Sigmoid colon (tissue), 4 donors: ENCODE measurements around the gene COPZ2.

ENCODE experiments used
- POLR2A ChIP-seq, 2 donors: fragments of 450-650 bp; IDR thresholded peaks; one replicate each; pipeline ENCODE4 v1.6.1; 2016; ENCODE audit warnings: antibody characterized with exemption in 2 of 2, mild to moderate bottlenecking in 2 of 2, moderate library complexity in 2 of 2
- POLR2AphosphoS5 ChIP-seq, 4 donors: sonication (generic); formaldehyde crosslinking; IDR thresholded peaks; one replicate each; pipeline ENCODE4 v1.6.1; 2017; ENCODE audit warnings: antibody characterized with exemption in 4 of 4
- TF ChIP-seq, protein P1 (sequence below), 4 experiments: fragments of 450-650 bp in 3 of 4; fragments of 200-600 bp in 1 of 4; IDR thresholded peaks; one replicate each; pipeline ENCODE4 v1.5.1; 2016 to 2019; ENCODE audit warnings: antibody characterized with exemption in 4 of 4, mild to moderate bottlenecking in 3 of 4, moderate library complexity in 2 of 4

DNA sequence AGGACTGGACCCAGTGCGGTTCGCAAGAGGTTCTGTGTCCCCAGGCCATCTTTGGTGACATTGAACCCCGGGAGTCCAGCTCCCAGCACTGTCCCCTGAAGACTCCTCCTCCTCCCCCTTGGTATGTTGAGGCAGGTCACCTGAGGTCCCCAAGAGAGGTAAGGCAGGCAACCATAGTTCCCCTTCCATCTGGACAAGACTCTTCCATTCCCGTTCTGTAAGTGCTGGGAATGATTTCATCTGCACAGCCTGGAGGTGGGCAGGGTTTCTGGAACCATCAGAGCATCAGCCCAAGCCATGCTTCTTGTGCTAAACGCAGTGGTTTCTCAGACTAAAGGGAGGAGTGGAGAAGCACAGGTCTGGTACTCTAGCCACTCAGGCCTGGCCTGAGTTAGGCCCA is 24.9 kb downstream of the COPZ2 start:
- TF ChIP-seq, protein P1, sequence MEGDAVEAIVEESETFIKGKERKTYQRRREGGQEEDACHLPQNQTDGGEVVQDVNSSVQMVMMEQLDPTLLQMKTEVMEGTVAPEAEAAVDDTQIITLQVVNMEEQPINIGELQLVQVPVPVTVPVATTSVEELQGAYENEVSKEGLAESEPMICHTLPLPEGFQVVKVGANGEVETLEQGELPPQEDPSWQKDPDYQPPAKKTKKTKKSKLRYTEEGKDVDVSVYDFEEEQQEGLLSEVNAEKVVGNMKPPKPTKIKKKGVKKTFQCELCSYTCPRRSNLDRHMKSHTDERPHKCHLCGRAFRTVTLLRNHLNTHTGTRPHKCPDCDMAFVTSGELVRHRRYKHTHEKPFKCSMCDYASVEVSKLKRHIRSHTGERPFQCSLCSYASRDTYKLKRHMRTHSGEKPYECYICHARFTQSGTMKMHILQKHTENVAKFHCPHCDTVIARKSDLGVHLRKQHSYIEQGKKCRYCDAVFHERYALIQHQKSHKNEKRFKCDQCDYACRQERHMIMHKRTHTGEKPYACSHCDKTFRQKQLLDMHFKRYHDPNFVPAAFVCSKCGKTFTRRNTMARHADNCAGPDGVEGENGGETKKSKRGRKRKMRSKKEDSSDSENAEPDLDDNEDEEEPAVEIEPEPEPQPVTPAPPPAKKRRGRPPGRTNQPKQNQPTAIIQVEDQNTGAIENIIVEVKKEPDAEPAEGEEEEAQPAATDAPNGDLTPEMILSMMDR (IDR thresholded peaks at IDR 0.05): no peak
- no peak for TF ChIP-seq POLR2AphosphoS5 (IDR thresholded peaks at IDR 0.05)
- no peak for TF ChIP-seq POLR2A (IDR thresholded peaks at IDR 0.05)
